HCT116 (cell line): Measurements from ENCODE around the gene SNRNP27. TPM values are rescaled to one million over a fixed set of nuclear protein-coding genes. Genes with fewer than 3 reads are reported as not detected.

Experiments used
- ATAC-seq: fragments of 200-7000 bp; cut with Tn5 transposase; 2 replicates; pipeline ENCODE4 v1.9.1; 2020; ENCODE audit warnings: mild to moderate bottlenecking, moderate library complexity
- BruUV-seq: library from RNA; stranded (reverse); fragments of 400-500 nt; replicated peaks from 2 replicates; lab custom pipeline; 2021; lab: Mats Ljungman, UMichigan
- CTCF ChIA-PET: fragments of 300-600 bp; sonication (Branson Sonifier 250); formaldehyde crosslinking; loops from one replicate; lab custom pipeline; 2021; ENCODE audit warnings: antibody characterized with exemption; lab: Charles Lee
- POLR2A ChIA-PET: fragments of 300-600, 350-600 bp; sonication (Branson Sonifier 250); formaldehyde crosslinking; loops from one replicate; lab custom pipeline; 2021; ENCODE audit warnings: antibody characterized with exemption; lab: Charles Lee
- RAD21 ChIA-PET, 2 experiments: fragments of 300-600 bp; sonication (Branson Sonifier 250); formaldehyde crosslinking; loops; one replicate each; lab custom pipeline; 2023; ENCODE audit warnings: low total read pairs in 2 of 2; ENCODE audit not compliant: uncharacterized antibody in 2 of 2, unreplicated experiment in 2 of 2, low non-redundant PET in 1 of 2; lab: Charles Lee
- DNase-seq: peaks from one replicate; pipeline ENCODE4 v3.0.0-alpha.2; 2010; ENCODE audit warnings: low read depth, low spot score
- H2AFZ ChIP-seq: fragments of 200-600 bp; shearing (Covaris generic), sonication (generic); 2 replicates; pipeline ENCODE4 v1.6.1; 2017; ENCODE audit warnings: low read depth, mixed run types, mixed read lengths, antibody characterized with exemption, low read length; ENCODE audit not compliant: poor library complexity, severe bottlenecking
- H3K27ac ChIP-seq: 2 replicates; pipeline ENCODE4 v1.5.1; 2012; ENCODE audit warnings: low read depth, low read length
- H3K27me3 ChIP-seq: fragments of 200-600 bp; sonication (generic); 2 replicates; pipeline ENCODE4 v1.6.1; 2016; ENCODE audit warnings: mixed run types, low read length, mixed read lengths; ENCODE audit not compliant: insufficient read depth
- H3K36me3 ChIP-seq, 2 experiments: fragments of 200-500 bp in 1 of 2; fragments of 200-600 bp in 1 of 2; sonication (Bioruptor generic) in 1 of 2; sonication (generic) in 1 of 2; 2 replicates each; pipeline versions ENCODE4 v1.5.1 to v1.6.1; 2014 to 2016; ENCODE audit warnings: low read length in 2 of 2, inconsistent platforms in 1 of 2, mixed read lengths in 1 of 2, mixed run types in 1 of 2; ENCODE audit not compliant: insufficient read depth in 2 of 2, control insufficient read depth in 1 of 2
- H3K4me1 ChIP-seq, 2 experiments: fragments of 200-600 bp in 1 of 2; sonication (generic) in 1 of 2; 2 replicates each; pipeline versions ENCODE4 v1.5.1 to v1.6.1; 2012 to 2017; ENCODE audit warnings: low read length in 2 of 2, inconsistent platforms in 1 of 2, mild to moderate bottlenecking in 1 of 2, mixed read lengths in 1 of 2, mixed run types in 1 of 2, moderate library complexity in 1 of 2; ENCODE audit not compliant: insufficient read depth in 2 of 2, control insufficient read depth in 1 of 2
- H3K4me2 ChIP-seq: fragments of 200-600 bp; sonication (generic); 2 replicates; pipeline ENCODE4 v1.6.1; 2017; ENCODE audit warnings: mixed run types, low read length, mixed read lengths
- H3K4me3 ChIP-seq, 2 experiments: fragments of 200-600 bp in 1 of 2; sonication (generic) in 1 of 2; replicated peaks in 1 of 2; 2 replicates each; pipeline ENCODE4 v1.5.1; 2011 to 2016; ENCODE audit warnings: low read length in 2 of 2, control low read depth in 1 of 2, low read depth in 1 of 2, mild to moderate bottlenecking in 1 of 2, mixed read lengths in 1 of 2, mixed run types in 1 of 2
- H3K79me2 ChIP-seq: fragments of 200-600 bp; sonication (generic); 2 replicates; pipeline ENCODE4 v1.6.1; 2017; ENCODE audit warnings: mild to moderate bottlenecking, mixed run types, low read length, moderate library complexity, mixed read lengths; ENCODE audit not compliant: insufficient read depth
- H3K9ac ChIP-seq: fragments of 200-600 bp; sonication (generic); 2 replicates; pipeline ENCODE4 v1.6.1; 2016; ENCODE audit warnings: low read length, mixed read lengths
- H3K9me2 ChIP-seq: fragments of 200-600 bp; sonication (generic), shearing (Covaris generic); 2 replicates; pipeline ENCODE4 v1.6.1; 2017; ENCODE audit warnings: mixed run types, mild to moderate bottlenecking, moderate library complexity; ENCODE audit not compliant: insufficient read depth
- H3K9me3 ChIP-seq, 2 experiments: fragments of 200-500 bp in 1 of 2; fragments of 200-600 bp in 1 of 2; sonication (Bioruptor generic) in 1 of 2; sonication (generic) in 1 of 2; 2 replicates each; pipeline ENCODE4 v1.6.1; 2014 to 2017; ENCODE audit warnings: low read length in 2 of 2, mixed read lengths in 2 of 2, inconsistent platforms in 1 of 2, low read depth in 1 of 2, mild to moderate bottlenecking in 1 of 2, mixed run types in 1 of 2, moderate library complexity in 1 of 2; ENCODE audit not compliant: control insufficient read depth in 1 of 2, insufficient read depth in 1 of 2
- H4K20me1 ChIP-seq: fragments of 200-600 bp; sonication (generic), shearing (Covaris generic); 2 replicates; pipeline ENCODE4 v1.6.1; 2017; ENCODE audit warnings: mixed run types, mild to moderate bottlenecking, moderate library complexity; ENCODE audit not compliant: insufficient read depth
- ATF3 ChIP-seq: IDR thresholded peaks from 2 replicates; pipeline ENCODE4 v1.6.1; 2012
- CBX3 ChIP-seq: IDR thresholded peaks from 2 replicates; pipeline ENCODE4 v1.6.1; 2012; ENCODE audit warnings: low read depth
- EGR1 ChIP-seq: IDR thresholded peaks from 2 replicates; pipeline ENCODE4 v1.6.1; 2012; ENCODE audit warnings: low read depth
- EZH2 ChIP-seq: fragments of 200-600 bp; sonication (generic); IDR thresholded peaks from 2 replicates; pipeline ENCODE4 v1.6.1; 2017; ENCODE audit warnings: antibody characterized with exemption, mixed run types
- POLR2A ChIP-seq: IDR thresholded peaks from 2 replicates; pipeline ENCODE4 v1.7.0; 2011; ENCODE audit warnings: borderline replicate concordance; ENCODE audit not compliant: insufficient read depth, insufficient read length; ENCODE audit errors: extremely low read depth
- SIN3A ChIP-seq: IDR thresholded peaks from 2 replicates; pipeline ENCODE4 v1.6.1; 2012; ENCODE audit warnings: low read depth
- SP1 ChIP-seq: IDR thresholded peaks from 2 replicates; pipeline ENCODE4 v1.6.1; 2012; ENCODE audit warnings: low read depth
- SRF ChIP-seq: IDR thresholded peaks from 2 replicates; pipeline ENCODE4 v1.6.1; 2012; ENCODE audit warnings: low read depth
- YY1 ChIP-seq: IDR thresholded peaks from 2 replicates; pipeline ENCODE4 v1.6.1; 2011; ENCODE audit warnings: low read length, low read depth, moderate library complexity, mild to moderate bottlenecking; ENCODE audit not compliant: insufficient replicate concordance; ENCODE audit errors: extremely low read depth
- ZBTB33 ChIP-seq: IDR thresholded peaks from 2 replicates; pipeline ENCODE4 v1.6.1; 2011; ENCODE audit warnings: mild to moderate bottlenecking, low read length, moderate library complexity; ENCODE audit not compliant: insufficient replicate concordance; ENCODE audit errors: extremely low read depth
- intact Hi-C: fragments of 100-400 bp; cut with micrococcal nuclease; formaldehyde crosslinking; loops from 2 replicates; pipeline ENCODE4 v1.10.0; 2022
- total RNA-seq: library from RNA; stranded (reverse); gene quantifications from one replicate; pipeline ENCODE4 v1.2.1, GENCODE V29; 2021; ENCODE audit not compliant: unreplicated experiment
- TF ChIP-seq, protein P1 (sequence below): IDR thresholded peaks from 2 replicates; pipeline ENCODE4 v1.6.1; 2012; ENCODE audit warnings: low read depth

Gene SNRNP27
- total RNA-seq, 1 experiment from 2014 or later: 44.4 TPM

- DNase-seq (no peak), ATAC-seq (no peak)
- no peaks in the 10 kb centered on the region for H3K9me3 ChIP-seq
- no peaks in the 10 kb centered on the region for H4K20me1 ChIP-seq
- H3K4me2 ChIP-seq: no peak overlapping the region
- no peak overlapping the region for H3K4me3 ChIP-seq
- no peaks in the 10 kb centered on the region for H3K27me3 ChIP-seq
- TF ChIP-seq EZH2 (no peak), SP1 (no peak), CBX3 (no peak), EGR1 (no peak), SIN3A (no peak), ATF3 (no peak), SRF (no peak), POLR2A (no peak), ZBTB33 (no peak), YY1 (no peak)
- TF ChIP-seq, protein P1, sequence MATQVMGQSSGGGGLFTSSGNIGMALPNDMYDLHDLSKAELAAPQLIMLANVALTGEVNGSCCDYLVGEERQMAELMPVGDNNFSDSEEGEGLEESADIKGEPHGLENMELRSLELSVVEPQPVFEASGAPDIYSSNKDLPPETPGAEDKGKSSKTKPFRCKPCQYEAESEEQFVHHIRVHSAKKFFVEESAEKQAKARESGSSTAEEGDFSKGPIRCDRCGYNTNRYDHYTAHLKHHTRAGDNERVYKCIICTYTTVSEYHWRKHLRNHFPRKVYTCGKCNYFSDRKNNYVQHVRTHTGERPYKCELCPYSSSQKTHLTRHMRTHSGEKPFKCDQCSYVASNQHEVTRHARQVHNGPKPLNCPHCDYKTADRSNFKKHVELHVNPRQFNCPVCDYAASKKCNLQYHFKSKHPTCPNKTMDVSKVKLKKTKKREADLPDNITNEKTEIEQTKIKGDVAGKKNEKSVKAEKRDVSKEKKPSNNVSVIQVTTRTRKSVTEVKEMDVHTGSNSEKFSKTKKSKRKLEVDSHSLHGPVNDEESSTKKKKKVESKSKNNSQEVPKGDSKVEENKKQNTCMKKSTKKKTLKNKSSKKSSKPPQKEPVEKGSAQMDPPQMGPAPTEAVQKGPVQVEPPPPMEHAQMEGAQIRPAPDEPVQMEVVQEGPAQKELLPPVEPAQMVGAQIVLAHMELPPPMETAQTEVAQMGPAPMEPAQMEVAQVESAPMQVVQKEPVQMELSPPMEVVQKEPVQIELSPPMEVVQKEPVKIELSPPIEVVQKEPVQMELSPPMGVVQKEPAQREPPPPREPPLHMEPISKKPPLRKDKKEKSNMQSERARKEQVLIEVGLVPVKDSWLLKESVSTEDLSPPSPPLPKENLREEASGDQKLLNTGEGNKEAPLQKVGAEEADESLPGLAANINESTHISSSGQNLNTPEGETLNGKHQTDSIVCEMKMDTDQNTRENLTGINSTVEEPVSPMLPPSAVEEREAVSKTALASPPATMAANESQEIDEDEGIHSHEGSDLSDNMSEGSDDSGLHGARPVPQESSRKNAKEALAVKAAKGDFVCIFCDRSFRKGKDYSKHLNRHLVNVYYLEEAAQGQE: no peak
- intact Hi-C loops: no loop called here
- no peaks in the 10 kb centered on the region for H3K9me2 ChIP-seq
- ChIA-PET CTCF (no interaction called here), RAD21 (no interaction called here), POLR2A (no interaction called here)
- H3K36me3 ChIP-seq: 0 out of 4 replicates have a peak, but pooled peaks cover 0 to 9% of the 10 kb centered on the region in 2 experiments
- no peak overlapping the region for H2AFZ ChIP-seq
- H3K79me2 ChIP-seq: no peaks in the 10 kb centered on the region
- H3K9ac ChIP-seq: no peak overlapping the region
- H3K4me1 ChIP-seq: no peaks in the 10 kb centered on the region
- H3K27ac ChIP-seq: no peak overlapping the region
- BruUV-seq: no TSS peak
Measured at GRCh38 chr2:69858261-69858660, 35.5 kb upstream of the SNRNP27 start.
